GM20000 (cell line): ENCODE results near the gene MUC5B.

Source experiments
- DNase-seq: peaks from one replicate; pipeline ENCODE4 v3.0.0; 2012; ENCODE audit warnings: low spot score
- TF ChIP-seq, protein P1 (sequence below): IDR thresholded peaks from 2 replicates; pipeline ENCODE4 v1.5.1; 2012; ENCODE audit warnings: mild to moderate bottlenecking, control low read depth; ENCODE audit errors: extremely low read depth, missing control alignments

The MUC5B gene

DNA sequence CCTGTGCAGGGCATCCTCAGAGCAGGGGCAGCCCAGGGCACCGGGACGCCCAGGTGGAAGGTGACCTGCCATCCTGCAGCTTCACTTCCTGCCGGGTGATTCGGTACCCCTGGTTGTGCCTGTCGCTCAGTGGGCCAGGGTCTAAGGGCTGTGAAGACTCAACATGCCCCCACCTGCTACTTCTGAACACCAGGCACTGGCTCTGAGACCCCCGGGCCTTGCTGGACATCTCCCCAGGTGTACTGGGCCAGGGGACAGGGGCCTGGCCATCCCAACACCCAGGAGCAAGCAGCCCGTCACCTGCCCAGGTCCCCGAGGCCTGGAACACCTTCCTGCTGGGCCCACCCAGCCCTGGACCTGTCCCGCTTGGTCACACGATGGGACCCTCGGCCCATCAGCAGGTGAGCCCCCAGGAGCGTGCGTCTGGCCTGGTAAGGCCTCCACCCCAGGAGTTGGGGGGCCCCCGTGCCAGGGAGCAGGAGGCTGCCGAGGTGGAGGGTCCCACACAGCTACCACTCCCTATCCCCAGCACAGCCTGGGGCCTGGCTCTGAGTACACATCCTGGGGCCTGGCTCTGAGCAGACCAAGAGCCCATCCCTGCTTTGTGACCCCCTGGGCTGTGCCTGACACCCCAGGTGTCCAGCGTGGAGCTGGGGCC lies 3.9 kb upstream of the MUC5B start:
- DNase-seq, result no peak
- TF ChIP-seq, protein P1, sequence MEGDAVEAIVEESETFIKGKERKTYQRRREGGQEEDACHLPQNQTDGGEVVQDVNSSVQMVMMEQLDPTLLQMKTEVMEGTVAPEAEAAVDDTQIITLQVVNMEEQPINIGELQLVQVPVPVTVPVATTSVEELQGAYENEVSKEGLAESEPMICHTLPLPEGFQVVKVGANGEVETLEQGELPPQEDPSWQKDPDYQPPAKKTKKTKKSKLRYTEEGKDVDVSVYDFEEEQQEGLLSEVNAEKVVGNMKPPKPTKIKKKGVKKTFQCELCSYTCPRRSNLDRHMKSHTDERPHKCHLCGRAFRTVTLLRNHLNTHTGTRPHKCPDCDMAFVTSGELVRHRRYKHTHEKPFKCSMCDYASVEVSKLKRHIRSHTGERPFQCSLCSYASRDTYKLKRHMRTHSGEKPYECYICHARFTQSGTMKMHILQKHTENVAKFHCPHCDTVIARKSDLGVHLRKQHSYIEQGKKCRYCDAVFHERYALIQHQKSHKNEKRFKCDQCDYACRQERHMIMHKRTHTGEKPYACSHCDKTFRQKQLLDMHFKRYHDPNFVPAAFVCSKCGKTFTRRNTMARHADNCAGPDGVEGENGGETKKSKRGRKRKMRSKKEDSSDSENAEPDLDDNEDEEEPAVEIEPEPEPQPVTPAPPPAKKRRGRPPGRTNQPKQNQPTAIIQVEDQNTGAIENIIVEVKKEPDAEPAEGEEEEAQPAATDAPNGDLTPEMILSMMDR, result no peak

DNA sequence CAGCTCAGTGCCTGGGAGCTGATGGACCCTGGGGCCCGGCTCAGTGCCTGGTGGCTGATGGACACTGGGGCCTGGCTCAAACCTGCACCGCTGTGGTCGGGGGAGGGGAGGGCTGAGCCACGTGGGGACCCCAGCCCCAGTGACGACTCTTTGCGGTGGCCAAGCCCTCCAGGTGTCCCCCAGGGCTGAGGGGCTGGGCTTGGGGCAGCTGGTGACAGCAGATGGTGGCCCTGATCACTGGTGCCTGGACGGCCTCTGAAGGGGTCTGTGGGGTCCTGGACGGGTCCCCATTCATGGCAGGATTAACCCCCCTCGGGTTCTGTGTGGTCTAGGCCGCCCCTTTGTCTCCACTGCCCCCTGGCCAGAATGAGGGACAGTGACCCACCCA lies 3.4 kb upstream of the MUC5B start:
- DNase-seq, result no peak
- TF ChIP-seq, protein P1, result no peak

DNA sequence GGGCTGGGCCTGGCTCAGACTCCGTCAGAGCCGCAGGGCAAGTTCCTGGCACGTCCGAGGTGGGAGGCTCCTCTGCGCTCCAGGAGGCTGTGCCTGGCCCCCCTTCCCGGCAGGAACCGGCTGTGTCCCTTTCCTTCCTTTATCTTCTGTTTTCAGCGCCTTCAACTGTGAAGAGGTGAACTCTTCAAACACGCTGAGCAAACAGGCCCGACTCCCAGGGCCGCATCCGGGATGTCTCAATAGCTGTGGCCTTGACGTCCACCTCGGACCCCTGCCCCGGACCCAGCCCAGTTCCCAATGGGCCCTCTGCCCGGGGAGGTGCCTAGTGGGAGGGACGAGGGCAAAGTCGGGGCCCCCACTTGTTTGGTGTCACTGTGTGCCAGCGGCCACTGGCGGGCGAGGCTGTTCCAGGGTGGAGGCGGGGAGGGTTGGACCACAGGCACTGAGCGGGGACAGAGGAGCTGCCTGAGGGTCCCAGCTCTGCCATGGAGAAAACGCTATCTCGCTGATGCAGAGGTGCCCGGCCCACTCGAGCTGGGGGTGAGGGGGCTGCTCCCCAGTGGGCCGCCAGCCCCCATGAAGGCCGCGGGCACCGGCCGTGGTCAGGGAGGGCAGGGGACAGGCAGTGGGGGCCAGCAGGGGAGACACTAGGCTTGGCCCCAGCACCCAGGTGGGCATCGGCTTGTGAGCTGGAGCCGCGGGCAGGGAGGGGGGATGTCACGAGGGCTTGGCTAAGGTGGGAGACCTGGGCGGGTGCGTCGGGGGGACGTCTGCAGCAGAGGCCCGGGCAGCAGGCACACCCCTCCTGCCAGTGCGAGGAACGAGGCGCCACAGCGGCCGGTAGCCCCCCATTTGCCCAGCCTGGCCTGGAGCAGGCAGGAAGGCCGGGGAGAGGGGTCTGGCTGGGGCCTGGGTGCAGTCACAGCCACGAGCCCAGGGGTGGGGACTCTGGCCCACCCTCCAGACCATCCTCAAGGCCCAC lies 2.7 kb upstream of the MUC5B start:
- DNase-seq, result no peak
- TF ChIP-seq, protein P1, result no peak

DNA sequence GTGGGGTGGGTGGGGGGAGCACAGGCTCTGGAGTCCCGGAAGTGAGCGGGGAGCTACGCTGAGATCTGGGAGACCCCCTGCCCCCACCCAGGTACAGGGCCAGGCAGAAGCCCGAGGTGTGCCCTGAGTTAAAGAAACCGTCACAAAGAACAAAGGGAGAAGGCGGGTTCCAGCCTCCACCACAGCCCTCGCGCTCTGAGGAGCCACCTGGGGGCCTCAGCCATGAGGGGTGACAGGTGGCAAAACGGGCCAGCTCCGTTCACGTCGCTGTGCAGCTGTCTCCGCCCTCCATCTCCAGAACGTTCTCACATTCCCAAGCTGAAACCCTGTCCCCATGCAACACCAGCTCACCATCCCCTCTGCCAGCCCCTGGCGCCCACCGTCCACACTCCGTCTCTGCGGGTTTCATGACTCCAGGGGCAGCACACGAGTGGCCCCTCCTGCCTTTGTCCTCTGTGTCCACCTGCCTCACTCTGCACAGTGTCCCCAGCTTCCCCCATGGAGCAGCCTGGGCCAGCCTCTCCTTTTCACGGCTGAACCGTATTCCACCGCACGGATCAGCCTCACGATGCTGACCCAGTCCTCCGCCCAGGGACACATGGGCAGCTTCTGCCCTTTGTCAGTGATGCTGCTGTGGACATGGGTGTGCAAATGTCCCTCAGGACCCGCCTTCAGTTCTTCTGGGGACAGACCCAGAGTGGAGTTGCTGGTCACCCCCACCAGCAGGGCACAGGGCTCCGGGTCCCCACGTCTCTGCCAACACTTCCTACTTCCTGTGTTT lies 1.7 kb upstream of the MUC5B start:
- DNase-seq, result no peak
- TF ChIP-seq, protein P1, result no peak

DNA sequence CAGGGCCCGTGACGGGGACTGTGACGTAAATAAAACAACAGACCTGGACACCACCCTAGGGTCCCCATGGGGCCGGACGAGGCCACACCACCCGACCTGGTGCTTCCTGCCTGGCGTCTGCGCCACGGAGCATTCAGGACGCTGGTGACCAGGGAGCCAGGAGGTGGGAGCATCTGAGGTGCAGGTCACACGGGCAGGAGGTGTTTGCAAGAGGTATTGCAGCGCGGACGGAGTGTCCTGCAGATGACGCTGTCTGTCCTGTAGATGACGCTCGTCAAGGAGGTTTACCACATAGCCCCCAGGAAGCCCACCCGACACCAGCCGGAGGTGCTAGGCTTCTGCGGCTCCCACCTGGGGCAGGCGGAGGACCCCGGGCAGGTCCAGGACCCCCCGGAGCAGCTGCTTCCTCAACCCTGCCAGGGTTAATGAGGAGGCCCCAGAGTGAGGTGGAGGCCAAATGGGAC lies 986 bp upstream of the MUC5B start:
- TF ChIP-seq, protein P1, result no peak
- DNase-seq, result peak; percentile 17

DNA sequence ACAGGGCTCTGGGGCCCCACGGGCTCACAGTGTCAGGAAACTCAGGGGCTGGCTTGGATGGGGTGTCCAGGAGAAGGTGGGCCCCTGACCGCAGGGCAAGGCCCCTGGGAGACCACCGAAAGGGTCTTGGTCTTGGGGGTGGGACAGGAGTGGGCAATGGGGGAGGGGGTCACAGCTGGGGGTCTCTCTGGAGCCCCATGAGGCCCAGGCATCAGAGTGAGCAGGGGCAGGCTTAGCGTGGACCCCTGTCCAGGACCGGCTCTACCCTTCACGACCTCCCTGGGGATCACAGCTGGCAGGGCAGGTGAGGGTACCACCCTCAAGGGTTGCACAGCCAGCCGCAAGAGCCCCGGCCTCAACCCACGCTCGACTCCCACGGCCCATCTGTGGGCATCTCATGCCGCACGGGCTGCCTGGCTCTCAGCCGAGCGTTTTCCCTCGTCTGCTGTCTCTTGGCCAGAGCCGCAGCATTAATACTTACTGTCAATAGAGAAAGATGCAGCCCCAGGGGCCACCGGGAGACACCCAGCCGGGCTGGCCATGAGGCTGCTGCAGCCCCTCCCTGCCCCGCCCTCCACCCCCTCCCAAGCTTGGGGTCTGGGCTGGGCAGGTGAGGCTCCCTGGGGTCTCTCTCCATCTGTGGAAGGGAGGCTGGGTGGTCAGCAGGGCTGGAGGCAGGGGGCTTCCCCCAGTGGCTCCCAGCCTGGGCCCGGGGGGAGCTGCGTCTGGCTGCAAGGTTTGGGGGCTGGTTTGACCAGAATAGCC lies 662 bp downstream of the MUC5B start:
- DNase-seq, result peak; percentile 38
- TF ChIP-seq, protein P1, result no peak
